H9 (cell line): ENCODE data around the gene TSC22D1. TPM values are rescaled to one million over a fixed set of nuclear protein-coding genes. Genes with fewer than 3 reads are reported as not detected.

Source experiments
- DNase-seq: peaks from one replicate; pipeline ENCODE4 v3.0.0-alpha.2; 2017
- H2AFZ ChIP-seq: one replicate; pipeline ENCODE4 v1.6.1; 2013; ENCODE audit warnings: mild to moderate bottlenecking, low read length, control low read depth, moderate library complexity
- H2AK5ac ChIP-seq: 2 replicates; pipeline ENCODE4 v1.6.1; 2013; ENCODE audit warnings: low read length, control low read depth, mixed read lengths; ENCODE audit not compliant: insufficient read length
- H2BK120ac ChIP-seq: one replicate; pipeline ENCODE4 v1.6.1; 2013; ENCODE audit warnings: low read depth, mild to moderate bottlenecking, low read length, control low read depth, inconsistent platforms; ENCODE audit not compliant: poor library complexity, severe bottlenecking
- H2BK12ac ChIP-seq: 2 replicates; pipeline ENCODE4 v1.6.1; 2013; ENCODE audit warnings: low read length, control low read depth, mixed read lengths, low read depth; ENCODE audit not compliant: insufficient read length
- H2BK15ac ChIP-seq: 2 replicates; pipeline ENCODE4 v1.6.1; 2013; ENCODE audit warnings: low read depth, low read length, control low read depth
- H2BK20ac ChIP-seq: one replicate; pipeline ENCODE4 v1.6.1; 2013; ENCODE audit warnings: low read depth, mild to moderate bottlenecking, low read length, control low read depth, inconsistent platforms; ENCODE audit not compliant: poor library complexity, severe bottlenecking
- H2BK5ac ChIP-seq: 2 replicates; pipeline ENCODE4 v1.6.1; 2013; ENCODE audit warnings: low read length, control low read depth, mixed read lengths; ENCODE audit not compliant: insufficient read length
- H3K14ac ChIP-seq: 2 replicates; pipeline ENCODE4 v1.6.1; 2013; ENCODE audit warnings: low read length, control low read depth; ENCODE audit not compliant: insufficient read depth
- H3K18ac ChIP-seq: 2 replicates; pipeline ENCODE4 v1.6.1; 2013; ENCODE audit warnings: low read depth, mild to moderate bottlenecking, mixed read lengths, low read length, control low read depth; ENCODE audit not compliant: insufficient read length
- H3K23ac ChIP-seq: 2 replicates; pipeline ENCODE4 v1.6.1; 2013; ENCODE audit warnings: low read length, control low read depth, mixed read lengths, low read depth; ENCODE audit not compliant: insufficient read length
- H3K23me2 ChIP-seq: 2 replicates; pipeline ENCODE4 v1.6.1; 2013; ENCODE audit warnings: low read depth, mild to moderate bottlenecking, mixed read lengths, low read length, control low read depth; ENCODE audit not compliant: insufficient read length, poor library complexity, severe bottlenecking
- H3K27ac ChIP-seq: 2 replicates; pipeline ENCODE4 v1.5.1; 2013; ENCODE audit warnings: low read length, control low read depth, mixed read lengths, low read depth; ENCODE audit not compliant: insufficient read length
- H3K27me3 ChIP-seq: 2 replicates; pipeline ENCODE4 v1.6.1; 2013; ENCODE audit warnings: low read length, control low read depth, inconsistent platforms; ENCODE audit not compliant: insufficient read depth
- H3K4ac ChIP-seq: 2 replicates; pipeline ENCODE4 v1.6.1; 2013; ENCODE audit warnings: low read depth, mild to moderate bottlenecking, control low read depth, inconsistent platforms, low read length, moderate library complexity
- H3K4me1 ChIP-seq: 2 replicates; pipeline ENCODE4 v1.6.1; 2013; ENCODE audit warnings: low read length, control low read depth, inconsistent platforms; ENCODE audit not compliant: insufficient read depth
- H3K4me2 ChIP-seq: 2 replicates; pipeline ENCODE4 v1.6.1; 2013; ENCODE audit warnings: low read length, control low read depth, mixed read lengths; ENCODE audit not compliant: insufficient read length, insufficient read depth
- H3K56ac ChIP-seq: 2 replicates; pipeline ENCODE4 v1.6.1; 2013; ENCODE audit warnings: low read depth, mild to moderate bottlenecking, mixed read lengths, low read length, control low read depth; ENCODE audit not compliant: insufficient read length
- H3K79me1 ChIP-seq: 2 replicates; pipeline ENCODE4 v1.6.1; 2013; ENCODE audit warnings: low read depth, mild to moderate bottlenecking, moderate library complexity, low read length, control low read depth, inconsistent platforms; ENCODE audit not compliant: insufficient read depth, poor library complexity, severe bottlenecking
- H3K79me2 ChIP-seq: 2 replicates; pipeline ENCODE4 v1.6.1; 2013; ENCODE audit warnings: low read length, control low read depth, inconsistent platforms; ENCODE audit not compliant: insufficient read depth
- H3K9ac ChIP-seq: 2 replicates; pipeline ENCODE4 v1.6.1; 2013; ENCODE audit warnings: low read length, control low read depth, mixed read lengths; ENCODE audit not compliant: insufficient read length; ENCODE audit errors: extremely low read depth
- H3K9me3 ChIP-seq: one replicate; pipeline ENCODE4 v1.6.1; 2013; ENCODE audit warnings: low read depth, low read length, inconsistent platforms; ENCODE audit not compliant: control insufficient read depth
- H3T11ph ChIP-seq: one replicate; pipeline ENCODE4 v1.6.1; 2013; ENCODE audit warnings: mild to moderate bottlenecking, low read length, control low read depth, inconsistent platforms
- H4K20me1 ChIP-seq: one replicate; pipeline ENCODE4 v1.6.1; 2013; ENCODE audit not compliant: control insufficient read depth, insufficient read length, insufficient read depth
- H4K5ac ChIP-seq: 2 replicates; pipeline ENCODE4 v1.6.1; 2013; ENCODE audit warnings: low read depth, mild to moderate bottlenecking, mixed read lengths, low read length, control low read depth; ENCODE audit not compliant: insufficient read length
- H4K8ac ChIP-seq: replicated peaks from 2 replicates; pipeline ENCODE4 v1.6.1; 2013; ENCODE audit warnings: low read length, control low read depth, mixed read lengths, low read depth; ENCODE audit not compliant: insufficient read length
- H4K91ac ChIP-seq: 2 replicates; pipeline ENCODE4 v1.6.1; 2013; ENCODE audit warnings: low read depth, mild to moderate bottlenecking, moderate library complexity, mixed read lengths, low read length, control low read depth; ENCODE audit not compliant: insufficient read length
- H3K27ac Mint-ChIP-seq, 3 experiments: 2 replicates in 2 of 3; 3 replicates in 1 of 3; pipeline ENCODE4 v1.8.0; 2020 to 2021; ENCODE audit warnings: mixed read lengths in 3 of 3, mild to moderate bottlenecking in 1 of 3, moderate library complexity in 1 of 3
- H3K27me3 Mint-ChIP-seq: 2 replicates; pipeline ENCODE4 v1.8.0; 2021; ENCODE audit warnings: low read depth, mild to moderate bottlenecking, moderate library complexity, mixed read lengths
- H3K36me3 Mint-ChIP-seq, 3 experiments: 2 replicates in 2 of 3; 3 replicates in 1 of 3; pipeline ENCODE4 v1.8.0; 2020 to 2021; ENCODE audit warnings: low read depth in 3 of 3, mixed read lengths in 3 of 3; ENCODE audit not compliant: insufficient read depth in 1 of 3
- H3K4me1 Mint-ChIP-seq, 2 experiments: 2 replicates each; pipeline ENCODE4 v1.8.0; 2020; ENCODE audit warnings: mixed read lengths in 2 of 2
- H3K4me3 Mint-ChIP-seq, 2 experiments: 2 replicates in 1 of 2; 3 replicates in 1 of 2; pipeline ENCODE4 v1.8.0; 2020 to 2021; ENCODE audit warnings: mild to moderate bottlenecking in 2 of 2, mixed read lengths in 2 of 2, moderate library complexity in 1 of 2
- H3K9me3 Mint-ChIP-seq, 2 experiments: 2 replicates in 1 of 2; 3 replicates in 1 of 2; pipeline ENCODE4 v1.8.0; 2020; ENCODE audit warnings: mild to moderate bottlenecking in 2 of 2, mixed read lengths in 2 of 2, moderate library complexity in 1 of 2
- CTCF ChIP-seq: fragments of 200-600 bp; sonication (generic); conservative IDR thresholded peaks from 3 replicates; pipeline ENCODE4 v1.8.0; 2021; ENCODE audit warnings: antibody characterized with exemption, mild to moderate bottlenecking
- WGBS: extraction: QIAGEN DNeasy Blood & Tissue Kit; methylation state at CpG from one replicate; pipeline ENCODE4 v1.1.7; 2013; ENCODE audit warnings: missing lambda C conversion rate, low lambda C conversion rate, mixed read lengths; ENCODE audit not compliant: insufficient read length; ENCODE audit errors: extremely low coverage; 5-methylcytosine and 5-hydroxymethylcytosine counted together
- total RNA-seq: library from RNA; stranded (reverse); gene quantifications from 2 replicates; pipeline ENCODE4 v1.2.1, GENCODE V29; 2021

The TSC22D1 gene
- total RNA-seq, 1 experiment from 2014 or later = 76.7 TPM

- Histone ChIP-seq H4K20me1 (no peaks in the 10 kb centered on the region), H3K4me1 (peaks cover 17% of the 10 kb centered on the region), H2AK5ac (no peak overlapping the region), H4K5ac (no peak overlapping the region), H3K4me2 (no peak overlapping the region), H2BK5ac (no peak overlapping the region), H4K91ac (no peak overlapping the region), H3K23me2 (peaks cover 6% of the 10 kb centered on the region), H3K9me3 (no peaks in the 10 kb centered on the region), H3K27ac (no peak overlapping the region), H3K4ac (no peak overlapping the region), H3K79me1 (no peaks in the 10 kb centered on the region), H2BK12ac (no peak overlapping the region), H2BK15ac (no peak overlapping the region), H3K18ac (no peak overlapping the region), H3K27me3 (no peaks in the 10 kb centered on the region), H3K14ac (no peak overlapping the region), H2BK120ac (no peak overlapping the region), H3K56ac (no peak overlapping the region), H3T11ph (no peak overlapping the region), H3K9ac (no peak overlapping the region), H4K8ac (no peak overlapping the region), H3K79me2 (no peaks in the 10 kb centered on the region), H2BK20ac (no peak overlapping the region), H3K23ac (no peak overlapping the region), H2AFZ (no peak overlapping the region)
- Mint-ChIP-seq H3K27me3 (peaks cover 4% of the 10 kb centered on the region; the same call in 1 of the 2 replicates), H3K9me3 (no peaks in the 10 kb centered on the region; a peak in 1 of 5 replicates), H3K27ac (no peak overlapping the region), H3K4me3 (no peak overlapping the region), H3K36me3 (no peaks in the 10 kb centered on the region), H3K4me1 (peaks cover 71 to 75% of the 10 kb centered on the region in 2 experiments)
- TF ChIP-seq CTCF = no peak
- no CpG with 5 or more reads among the region's 2 CpGs for WGBS
- no peak for DNase-seq
Measured at GRCh38 chr13:44401577-44401976, 174.6 kb downstream of the TSC22D1 start.
